ENCODE measurements around the gene COL6A6.

DNA sequence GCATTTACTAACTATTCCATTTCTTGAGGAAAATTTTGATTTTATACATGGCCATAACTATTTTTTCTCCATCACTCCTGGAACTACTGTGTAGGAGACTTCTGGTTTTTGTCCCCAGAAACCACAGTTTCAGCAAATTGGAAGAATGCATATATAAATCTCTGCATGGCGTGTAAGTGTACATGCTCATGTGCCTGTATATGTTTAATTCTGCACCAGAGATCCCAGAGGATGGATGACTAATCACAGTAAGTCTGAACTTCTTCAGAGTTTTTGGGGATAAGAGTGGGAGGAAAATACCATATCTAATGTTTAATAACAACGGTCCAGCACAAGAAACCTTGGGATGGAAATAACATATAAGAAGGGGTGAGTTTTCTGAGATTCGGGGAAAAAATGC is 10.9 kb upstream of the COL6A6 start:
- TF ChIP-seq, protein P1, sequence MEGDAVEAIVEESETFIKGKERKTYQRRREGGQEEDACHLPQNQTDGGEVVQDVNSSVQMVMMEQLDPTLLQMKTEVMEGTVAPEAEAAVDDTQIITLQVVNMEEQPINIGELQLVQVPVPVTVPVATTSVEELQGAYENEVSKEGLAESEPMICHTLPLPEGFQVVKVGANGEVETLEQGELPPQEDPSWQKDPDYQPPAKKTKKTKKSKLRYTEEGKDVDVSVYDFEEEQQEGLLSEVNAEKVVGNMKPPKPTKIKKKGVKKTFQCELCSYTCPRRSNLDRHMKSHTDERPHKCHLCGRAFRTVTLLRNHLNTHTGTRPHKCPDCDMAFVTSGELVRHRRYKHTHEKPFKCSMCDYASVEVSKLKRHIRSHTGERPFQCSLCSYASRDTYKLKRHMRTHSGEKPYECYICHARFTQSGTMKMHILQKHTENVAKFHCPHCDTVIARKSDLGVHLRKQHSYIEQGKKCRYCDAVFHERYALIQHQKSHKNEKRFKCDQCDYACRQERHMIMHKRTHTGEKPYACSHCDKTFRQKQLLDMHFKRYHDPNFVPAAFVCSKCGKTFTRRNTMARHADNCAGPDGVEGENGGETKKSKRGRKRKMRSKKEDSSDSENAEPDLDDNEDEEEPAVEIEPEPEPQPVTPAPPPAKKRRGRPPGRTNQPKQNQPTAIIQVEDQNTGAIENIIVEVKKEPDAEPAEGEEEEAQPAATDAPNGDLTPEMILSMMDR (IDR thresholded peaks at IDR 0.05) = no peak
- TF ChIP-seq EP300 (IDR thresholded peaks at IDR 0.05) (no peak), POLR2A (IDR thresholded peaks at IDR 0.05) (no peak), POLR2AphosphoS5 (IDR thresholded peaks at IDR 0.05) (no peak)

Data from stomach (tissue), 4 donors.